Mucosa of descending colon (tissue), 3 donors: ENCODE results near the gene PLXNA2. TPM values are rescaled to one million over a fixed set of nuclear protein-coding genes. Genes with fewer than 3 reads are reported as not detected.
A peak's percentile ranks its signal among the peaks of the same experiment; 100 is the strongest.

ENCODE experiments used
- ATAC-seq: fragments of 200-7000 bp; cut with Tn5 transposase; one replicate; pipeline ENCODE4 v1.9.1; 2020; ENCODE audit warnings: mild to moderate bottlenecking, moderate library complexity
- DNase-seq, 3 donors: peaks; one replicate each; pipeline ENCODE4 v3.0.0-alpha.2; 2020
- H3K36me3 ChIP-seq: fragments of 200-600 bp; one replicate; pipeline ENCODE4 v1.8.0; 2021; ENCODE audit warnings: low read depth, mild to moderate bottlenecking
- H3K4me1 ChIP-seq: fragments of 200-600 bp; one replicate; pipeline ENCODE4 v1.8.0; 2021; ENCODE audit warnings: low read depth, mild to moderate bottlenecking
- H3K4me3 ChIP-seq: fragments of 200-600 bp; one replicate; pipeline ENCODE4 v1.8.0; 2021; ENCODE audit warnings: mild to moderate bottlenecking
- H3K9me3 ChIP-seq: fragments of 200-600 bp; one replicate; pipeline ENCODE4 v1.8.0; 2021; ENCODE audit warnings: mild to moderate bottlenecking
- intact Hi-C, 2 donors: fragments of 100-400 bp; cut with DNase I in 1 of 2; cut with micrococcal nuclease in 1 of 2; formaldehyde crosslinking; loops; one replicate each; pipeline versions ENCODE4 v1.11.0 to v1.11.1; 2022; cut with DNase I, micrococcal nuclease
- total RNA-seq, 3 donors: library from RNA; stranded (reverse); fragmentation: NEBNext Ultra II Directional in 2 of 3; extraction: Animal tissue kit (Norgen Biotek cat#: 25700) in 2 of 3; gene quantifications; one replicate each; pipeline versions ENCODE4 v1.2.1 to v1.2.4, GENCODE V29; 2021 to 2023
- TF ChIP-seq, protein P1 (sequence below): fragments of 200-600 bp; IDR thresholded peaks from one replicate; pipeline ENCODE4 v1.8.0; 2022; ENCODE audit warnings: antibody characterized with exemption, mild to moderate bottlenecking
- donor health status: DM: no; HTN: no; CAD: no; lungs with moderate emphysema.
- donor health status: DM: no; HTN: no; CAD: no.
- donor health status: DM: no; HTN: yes; CAD: no.

The PLXNA2 gene
- total RNA-seq, 3 donors from 2014 or later: 65.5 to 127 (median 70.6) TPM

DNA sequence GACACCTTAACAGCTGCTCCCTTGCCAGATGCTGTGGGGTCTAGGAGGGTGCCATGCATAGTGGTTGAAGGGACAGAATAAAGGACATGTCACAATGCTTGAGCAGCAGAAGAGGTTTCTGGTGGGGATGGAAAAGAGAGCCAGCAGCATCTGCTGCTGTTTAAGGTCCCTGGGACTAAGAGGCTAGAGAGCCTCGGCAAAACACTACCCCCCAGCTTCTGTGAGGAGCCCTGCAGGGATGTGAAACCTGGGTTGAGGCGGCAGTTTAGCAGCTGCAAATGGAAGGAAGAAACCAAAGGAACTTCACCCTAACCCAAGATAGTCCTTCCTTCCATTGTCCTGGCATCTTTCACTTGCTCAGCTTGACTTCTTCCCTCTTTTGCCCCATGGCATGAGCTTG is 39.4 kb downstream of the PLXNA2 start:
- intact Hi-C loops: loop anchor here in 1 of 2 donors (10.0 kb wide), 1 partner anchor 50 kb away; no protein-coding TSS in a partner anchor
- DNase-seq (no peak), ATAC-seq (no peak)
- TF ChIP-seq, protein P1, sequence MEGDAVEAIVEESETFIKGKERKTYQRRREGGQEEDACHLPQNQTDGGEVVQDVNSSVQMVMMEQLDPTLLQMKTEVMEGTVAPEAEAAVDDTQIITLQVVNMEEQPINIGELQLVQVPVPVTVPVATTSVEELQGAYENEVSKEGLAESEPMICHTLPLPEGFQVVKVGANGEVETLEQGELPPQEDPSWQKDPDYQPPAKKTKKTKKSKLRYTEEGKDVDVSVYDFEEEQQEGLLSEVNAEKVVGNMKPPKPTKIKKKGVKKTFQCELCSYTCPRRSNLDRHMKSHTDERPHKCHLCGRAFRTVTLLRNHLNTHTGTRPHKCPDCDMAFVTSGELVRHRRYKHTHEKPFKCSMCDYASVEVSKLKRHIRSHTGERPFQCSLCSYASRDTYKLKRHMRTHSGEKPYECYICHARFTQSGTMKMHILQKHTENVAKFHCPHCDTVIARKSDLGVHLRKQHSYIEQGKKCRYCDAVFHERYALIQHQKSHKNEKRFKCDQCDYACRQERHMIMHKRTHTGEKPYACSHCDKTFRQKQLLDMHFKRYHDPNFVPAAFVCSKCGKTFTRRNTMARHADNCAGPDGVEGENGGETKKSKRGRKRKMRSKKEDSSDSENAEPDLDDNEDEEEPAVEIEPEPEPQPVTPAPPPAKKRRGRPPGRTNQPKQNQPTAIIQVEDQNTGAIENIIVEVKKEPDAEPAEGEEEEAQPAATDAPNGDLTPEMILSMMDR: no peak
- Histone ChIP-seq H3K4me3 (no peak overlapping the region), H3K4me1 (peaks cover 59% of the 10 kb centered on the region), H3K9me3 (no peaks in the 10 kb centered on the region), H3K36me3 (no peaks in the 10 kb centered on the region)

DNA sequence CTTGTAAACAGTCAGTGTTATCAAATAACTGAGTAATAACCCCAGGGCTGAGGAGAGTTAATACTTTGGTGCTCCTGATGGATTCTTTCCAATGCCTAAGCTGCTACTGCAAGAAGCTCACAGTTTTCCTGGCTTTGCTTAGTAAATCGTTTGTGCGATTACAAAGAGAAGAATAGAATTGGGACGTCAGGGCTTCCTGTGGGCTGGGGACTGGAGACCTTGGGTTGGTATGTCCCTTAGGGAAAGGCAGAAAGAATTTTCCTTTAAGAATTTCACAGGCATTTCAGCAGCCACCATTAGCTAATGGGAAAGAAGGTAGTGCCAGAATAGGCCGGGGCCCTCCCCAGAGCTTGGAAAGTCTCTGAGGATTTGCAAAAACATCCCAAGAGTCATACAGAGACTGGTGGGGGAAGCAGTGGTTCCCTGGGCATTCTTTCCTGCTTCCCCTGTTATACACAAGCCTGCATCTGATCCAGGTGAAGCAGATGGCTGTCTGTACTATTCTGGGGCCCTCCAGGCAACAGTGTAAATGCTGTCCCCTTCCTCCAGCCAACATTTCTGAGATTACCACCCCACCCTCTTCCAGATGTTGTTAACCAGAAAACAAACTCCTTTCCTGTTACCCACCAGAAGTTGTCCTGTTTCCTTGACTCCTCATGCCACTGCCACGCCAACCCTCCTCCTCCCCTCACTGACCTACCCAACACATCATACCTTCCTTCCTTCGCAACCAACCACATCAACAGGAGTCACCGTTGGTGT is 40.2 kb downstream of the PLXNA2 start:
- no peak overlapping the region for H3K4me3 ChIP-seq
- no peak for DNase-seq
- H3K9me3 ChIP-seq: no peaks in the 10 kb centered on the region
- H3K4me1 ChIP-seq: peaks cover 59% of the 10 kb centered on the region
- H3K36me3 ChIP-seq: no peaks in the 10 kb centered on the region
- ATAC-seq: no peak
- TF ChIP-seq, protein P1: no peak
- intact Hi-C loops: loop anchor here in 1 of 2 donors (10.0 kb wide), 1 partner anchor 49 kb away; no protein-coding TSS in a partner anchor

DNA sequence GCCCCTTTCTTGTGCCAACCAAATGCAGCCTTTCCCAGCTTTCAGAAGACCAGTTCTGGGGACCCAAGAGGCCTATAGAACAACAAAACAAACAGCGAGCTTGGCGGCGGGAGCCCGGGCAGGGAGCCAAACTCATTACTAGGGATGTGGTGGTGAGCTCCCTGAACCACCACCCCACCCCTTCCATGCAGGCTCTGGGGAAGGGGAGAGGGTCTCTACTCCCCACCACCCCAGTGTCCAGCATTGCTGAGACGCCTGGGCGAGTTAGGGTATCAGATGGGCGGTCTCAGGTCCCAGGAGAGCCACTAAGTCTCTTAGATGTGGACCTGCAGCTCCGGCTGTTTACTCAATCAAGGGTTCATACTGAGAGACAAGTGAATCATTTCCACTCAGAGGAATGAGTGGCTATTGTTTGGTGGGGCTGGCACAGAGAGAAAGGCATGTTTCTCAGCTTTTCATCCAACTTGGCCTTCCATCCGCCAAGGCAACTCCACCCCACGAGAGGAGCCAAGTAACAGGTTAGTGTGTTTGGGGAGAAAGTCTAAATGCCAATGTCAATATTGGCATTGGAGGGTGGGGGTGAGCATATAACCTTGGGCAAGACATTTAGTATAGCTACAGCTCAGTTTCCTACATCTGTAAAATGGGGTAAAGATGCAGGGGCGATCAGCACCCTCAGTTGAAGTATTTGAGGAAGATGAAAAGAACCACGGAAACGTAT is 40.9 kb downstream of the PLXNA2 start:
- TF ChIP-seq, protein P1: no peak
- H3K4me3 ChIP-seq: no peak overlapping the region
- intact Hi-C loops: loop anchor here in 1 of 2 donors (10.0 kb wide), 1 partner anchor 48 kb away; no protein-coding TSS in a partner anchor
- DNase-seq (peak; percentile 80 to 89 (median 87)), ATAC-seq (peak; percentile 65)
- H3K9me3 ChIP-seq: no peaks in the 10 kb centered on the region
- H3K36me3 ChIP-seq: no peaks in the 10 kb centered on the region
- peaks cover 59% of the 10 kb centered on the region for H3K4me1 ChIP-seq

DNA sequence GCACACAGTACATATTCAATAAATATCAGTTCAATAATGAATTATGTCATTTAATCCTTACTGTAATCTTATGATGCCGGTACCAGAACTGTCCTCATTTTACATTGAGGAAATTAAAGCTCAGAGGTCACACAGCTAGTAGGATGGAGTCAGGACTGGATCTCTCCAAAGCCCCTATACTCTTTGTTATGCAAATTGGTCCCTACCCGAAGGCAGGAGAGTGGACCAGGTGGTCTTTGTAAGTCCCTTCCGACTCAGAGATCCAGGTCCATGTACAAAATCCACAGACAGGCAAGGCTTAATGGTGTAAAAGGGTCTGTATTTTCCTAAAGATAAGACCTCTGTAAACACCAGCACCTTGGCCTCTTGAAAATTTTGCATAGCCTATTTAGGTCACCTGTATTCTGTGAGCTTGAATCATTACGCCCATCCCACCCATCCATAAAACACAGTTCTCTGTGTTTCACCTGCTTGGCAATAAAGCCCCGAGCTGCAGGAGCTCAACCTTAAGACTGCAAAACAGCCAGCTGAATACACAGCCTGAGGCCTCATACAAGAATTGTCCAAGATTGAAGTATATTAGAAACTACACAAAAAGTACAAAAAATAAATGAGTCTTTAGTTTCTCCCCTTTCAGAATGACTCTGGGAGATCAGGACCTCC is 41.7 kb downstream of the PLXNA2 start:
- peak in 1 of 3 donors; percentile 57 for DNase-seq
- ATAC-seq: peak; percentile 33
- H3K4me1 ChIP-seq: peaks cover 57% of the 10 kb centered on the region
- no peak overlapping the region for H3K4me3 ChIP-seq
- TF ChIP-seq, protein P1: no peak
- no peaks in the 10 kb centered on the region for H3K36me3 ChIP-seq
- intact Hi-C loops: loop anchor here in 1 of 2 donors (10.0 kb wide), 1 partner anchor 48 kb away; no protein-coding TSS in a partner anchor
- H3K9me3 ChIP-seq: no peaks in the 10 kb centered on the region

DNA sequence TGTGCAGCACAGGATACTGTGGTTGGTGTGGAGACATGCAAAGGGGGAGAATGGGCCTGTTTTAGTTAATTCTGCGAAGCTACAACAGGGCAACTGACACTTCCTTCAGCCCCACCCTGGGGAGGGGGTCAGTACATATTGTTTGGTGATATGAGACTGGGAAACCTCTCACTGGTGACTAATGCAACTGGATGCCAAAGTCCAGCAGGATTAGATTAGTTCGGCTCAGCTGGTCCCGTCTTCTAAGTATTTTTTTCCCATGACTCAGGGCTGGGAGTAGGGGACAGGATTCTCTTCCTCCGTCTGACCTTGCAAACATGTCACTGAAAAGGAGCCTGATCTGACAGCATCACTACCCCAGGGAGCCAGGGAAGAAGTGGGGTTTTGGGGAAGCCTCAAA is 43.0 kb downstream of the PLXNA2 start:
- Histone ChIP-seq H3K36me3 (no peaks in the 10 kb centered on the region), H3K4me1 (peaks cover 53% of the 10 kb centered on the region), H3K9me3 (no peaks in the 10 kb centered on the region), H3K4me3 (no peak overlapping the region)
- TF ChIP-seq, protein P1: no peak
- peak; percentile 75 for ATAC-seq
- intact Hi-C loops: loop anchor here in 1 of 2 donors (10.0 kb wide), 1 partner anchor 46 kb away; no protein-coding TSS in a partner anchor
- peak in 1 of 3 donors; percentile 88 for DNase-seq
